GM04504 (cell line): ENCODE results near the gene ZDHHC11B.
"Not testable (repeated sequence)": the region's sequence is repeated elsewhere in the genome, so short reads cannot be mapped to it uniquely, and the experiment has no call there.

Experiments used
- DNase-seq: peaks from one replicate; pipeline ENCODE4 v3.0.0-alpha.2; 2012; ENCODE audit warnings: low read depth

ZDHHC11B gene

DNA sequence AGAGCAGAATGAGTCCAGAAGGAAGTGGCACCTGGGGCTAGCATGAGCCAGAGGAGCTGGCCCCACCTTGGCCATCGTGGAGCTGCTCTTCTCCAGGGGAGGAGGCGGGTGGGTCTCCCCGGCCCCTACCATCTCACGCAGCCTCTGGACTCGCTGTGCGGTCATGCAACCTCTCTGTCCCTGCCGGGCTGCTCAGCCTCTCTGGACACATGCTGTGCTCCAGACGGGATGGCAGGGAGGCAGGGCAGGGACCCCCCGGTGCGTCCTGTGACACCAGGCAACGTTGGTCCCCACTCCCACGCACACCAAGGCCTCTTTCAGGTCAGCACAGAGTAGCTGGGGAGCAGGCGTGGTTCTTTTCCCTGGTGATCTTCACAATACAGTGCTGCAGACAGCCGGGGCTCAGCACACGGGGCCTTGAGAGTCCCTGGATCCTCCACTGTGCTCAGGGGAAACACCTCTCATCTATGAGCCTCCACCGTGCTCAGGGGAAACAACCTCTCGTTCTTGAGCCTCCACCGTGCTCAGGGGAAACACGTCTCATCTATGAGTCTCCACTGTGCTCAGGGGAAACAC lies 30.9 kb downstream of the ZDHHC11B start:
- DNase-seq: not testable (repeated sequence)

DNA sequence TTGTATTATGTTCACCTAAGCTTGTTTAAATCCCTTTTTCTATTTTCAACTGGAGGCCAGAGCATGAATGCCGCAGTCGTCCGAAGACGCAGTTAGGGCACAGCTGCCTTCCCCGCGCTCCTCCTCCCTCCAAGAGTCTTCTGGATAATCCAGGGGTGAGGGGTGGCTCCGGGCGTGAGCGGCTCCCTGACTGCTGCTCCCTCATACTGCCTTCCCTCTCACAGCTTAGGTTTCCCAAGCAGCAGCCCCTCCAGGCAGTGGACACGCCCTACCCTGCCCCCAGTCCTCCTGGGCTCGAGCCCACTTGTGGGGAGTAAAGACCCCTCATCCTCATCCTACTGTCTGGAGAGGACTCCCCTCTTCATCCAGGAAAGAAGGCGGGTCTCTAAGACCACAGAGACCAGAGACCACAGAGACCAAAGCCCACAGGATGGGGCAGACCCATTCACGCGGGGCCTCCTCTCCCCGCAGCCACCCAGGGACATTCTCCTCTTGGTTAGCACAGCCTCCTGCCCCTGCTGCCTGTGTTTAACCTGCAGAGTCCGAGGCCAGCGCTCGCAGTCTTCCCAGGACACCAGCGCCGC lies 31.9 kb downstream of the ZDHHC11B start:
- not testable (repeated sequence) for DNase-seq

DNA sequence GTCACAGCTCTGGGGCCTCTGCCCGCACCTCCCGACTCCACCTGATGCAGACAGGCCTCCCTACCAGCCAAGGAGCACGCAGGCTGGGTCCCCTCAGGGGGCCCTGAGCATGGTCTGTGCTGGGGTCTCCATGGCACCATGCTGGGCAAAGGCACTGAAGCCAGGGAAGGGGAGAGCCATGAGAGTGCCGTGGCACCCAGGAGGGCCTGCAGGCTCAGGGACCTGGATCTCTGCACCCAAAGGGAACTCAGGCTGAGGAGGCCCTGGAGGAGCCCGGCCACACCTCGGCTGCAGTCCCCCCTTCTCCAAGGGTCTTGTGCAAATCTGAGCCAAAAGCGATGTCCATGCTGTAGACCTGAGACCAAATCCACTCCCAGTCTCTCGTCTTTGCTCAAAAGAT lies 32.5 kb downstream of the ZDHHC11B start:
- DNase-seq: not testable (repeated sequence)

DNA sequence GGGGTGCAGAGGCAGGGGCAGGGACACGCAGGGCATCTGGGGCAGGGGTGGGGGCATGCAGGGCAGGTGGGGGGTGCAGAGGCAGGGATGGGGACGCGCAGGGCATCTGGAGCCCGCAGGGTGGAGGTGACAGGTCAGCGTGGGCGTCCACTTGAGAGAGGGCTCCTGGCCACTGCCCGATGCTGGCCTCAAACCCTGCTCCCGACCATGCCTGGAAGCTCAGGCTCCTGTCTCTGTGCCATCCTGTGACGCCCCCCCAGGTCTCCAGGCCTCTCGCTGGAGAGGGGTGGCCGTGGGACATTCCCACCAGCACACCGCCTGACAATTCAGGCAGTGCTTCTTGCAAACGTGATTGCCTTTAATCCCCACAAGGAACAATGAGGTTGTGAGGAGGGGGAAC lies 33.0 kb downstream of the ZDHHC11B start:
- DNase-seq: no peak

DNA sequence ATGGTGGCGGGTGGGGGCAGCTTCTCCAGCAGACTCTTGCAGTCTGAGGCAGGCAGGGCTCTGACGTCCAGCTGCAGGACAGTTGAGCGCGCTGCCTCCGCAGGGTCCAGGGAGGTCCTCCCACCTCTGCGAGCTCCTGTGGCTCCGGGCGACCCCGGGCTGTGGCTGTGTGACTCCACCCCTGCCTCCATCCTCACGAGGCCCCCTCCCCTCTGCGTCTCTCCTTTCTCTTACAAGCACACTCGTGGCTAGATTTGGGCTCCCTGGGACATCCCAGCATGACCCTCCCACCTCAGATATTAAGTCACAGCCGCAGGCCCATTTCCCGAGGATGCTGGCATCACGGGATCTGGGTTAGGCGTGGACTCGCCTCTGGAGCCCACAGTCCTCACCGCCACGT lies 34.3 kb downstream of the ZDHHC11B start:
- DNase-seq: not testable (repeated sequence)

DNA sequence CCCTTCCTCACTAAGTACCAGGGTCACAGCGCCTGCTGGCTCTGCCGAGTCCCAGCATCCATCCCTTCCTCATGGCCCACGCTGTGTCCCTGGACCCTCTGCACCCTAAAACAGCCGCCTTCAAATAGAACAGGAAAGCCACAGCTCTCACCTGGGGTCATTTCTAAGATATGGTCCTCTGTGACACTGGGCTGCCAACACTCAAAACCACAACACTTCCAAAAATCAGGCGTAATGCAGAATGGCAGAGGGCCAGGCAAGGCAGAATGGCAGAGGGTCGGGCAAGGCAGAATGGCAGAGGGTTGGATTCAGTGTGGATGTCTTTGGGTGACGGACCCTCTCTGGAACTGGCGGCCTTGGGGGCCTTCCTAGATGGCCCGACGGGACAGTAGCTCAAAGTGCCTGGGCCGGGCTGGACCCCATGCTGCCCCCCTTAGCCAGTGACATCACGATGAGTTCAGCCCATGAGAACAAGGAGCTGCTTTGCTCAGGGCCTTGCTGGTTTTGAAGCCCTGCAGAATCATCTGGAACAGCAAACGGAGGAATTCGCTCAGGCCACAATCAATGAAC lies 35.3 kb downstream of the ZDHHC11B start:
- no peak for DNase-seq

DNA sequence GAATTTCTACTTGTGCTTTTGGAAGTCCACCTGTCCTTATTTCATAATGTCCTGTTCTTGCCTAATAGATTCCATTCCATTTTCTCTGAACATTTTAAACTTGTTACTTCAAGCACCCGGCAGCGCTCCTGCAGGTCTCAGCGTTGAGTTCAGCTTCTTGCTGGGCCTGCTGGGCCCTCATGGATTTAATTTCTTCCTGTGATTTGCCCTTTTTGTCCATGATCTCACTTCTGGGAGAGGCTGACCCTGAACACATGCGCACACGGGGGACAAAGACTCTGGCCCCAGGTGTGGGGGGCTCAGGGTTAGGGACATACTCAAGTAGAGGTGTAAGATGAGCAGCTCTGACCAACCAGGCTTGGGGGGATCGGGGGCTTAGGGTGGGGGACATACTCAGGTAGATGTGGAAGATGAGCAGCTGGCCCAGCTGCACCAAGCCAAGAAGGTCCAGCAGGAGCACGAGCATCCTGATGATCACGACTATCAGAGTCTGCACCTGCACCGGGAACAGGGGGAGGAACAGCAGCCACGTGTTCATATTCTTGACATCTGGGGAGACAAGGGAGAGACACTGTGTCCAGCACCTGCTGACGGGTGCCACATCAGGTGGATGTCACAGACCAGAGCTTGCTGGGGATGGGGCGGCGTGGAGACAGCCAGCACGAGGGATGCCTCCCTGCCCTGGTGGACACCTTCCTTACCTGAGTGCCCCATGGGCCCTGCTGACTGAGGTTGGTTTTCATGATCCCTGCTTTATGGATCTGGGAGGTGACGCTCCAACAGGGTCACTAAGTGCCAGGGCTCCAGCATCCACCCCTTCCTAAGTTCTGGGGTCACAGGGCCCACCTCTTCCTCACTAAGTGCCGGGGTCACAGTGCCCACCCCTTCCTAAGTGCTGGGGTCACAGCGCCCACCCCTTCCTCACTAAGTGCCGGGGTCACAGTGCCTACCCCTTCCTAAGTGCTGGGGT lies 36.2 kb downstream of the ZDHHC11B start:
- DNase-seq: not testable (repeated sequence)

DNA sequence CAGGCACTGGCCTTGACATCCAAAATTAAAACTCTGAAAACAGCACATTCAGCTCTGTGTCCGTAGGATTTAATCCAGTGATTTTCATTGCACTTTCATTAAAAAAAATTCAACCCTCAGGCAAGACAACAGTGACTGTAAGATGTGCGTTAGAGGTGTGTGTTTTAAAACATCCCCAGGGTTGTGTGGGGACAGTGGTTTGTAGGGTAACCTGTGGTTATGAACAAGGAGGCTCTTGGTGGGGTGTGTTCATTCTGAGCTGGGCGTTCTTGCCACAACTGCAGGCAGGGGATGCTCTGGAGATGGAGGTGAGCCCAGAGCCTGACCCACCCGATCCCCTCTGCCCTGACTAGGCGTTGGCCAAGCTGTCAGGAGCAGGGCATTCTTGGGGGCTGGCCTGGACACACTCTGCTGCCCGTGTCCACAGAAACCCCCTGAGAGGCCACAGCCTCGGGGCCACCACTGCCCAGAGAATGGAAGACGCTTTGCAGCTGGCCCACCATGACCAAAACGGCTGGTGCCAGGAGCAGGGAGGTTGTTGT lies 37.2 kb downstream of the ZDHHC11B start:
- DNase-seq: not testable (repeated sequence)

DNA sequence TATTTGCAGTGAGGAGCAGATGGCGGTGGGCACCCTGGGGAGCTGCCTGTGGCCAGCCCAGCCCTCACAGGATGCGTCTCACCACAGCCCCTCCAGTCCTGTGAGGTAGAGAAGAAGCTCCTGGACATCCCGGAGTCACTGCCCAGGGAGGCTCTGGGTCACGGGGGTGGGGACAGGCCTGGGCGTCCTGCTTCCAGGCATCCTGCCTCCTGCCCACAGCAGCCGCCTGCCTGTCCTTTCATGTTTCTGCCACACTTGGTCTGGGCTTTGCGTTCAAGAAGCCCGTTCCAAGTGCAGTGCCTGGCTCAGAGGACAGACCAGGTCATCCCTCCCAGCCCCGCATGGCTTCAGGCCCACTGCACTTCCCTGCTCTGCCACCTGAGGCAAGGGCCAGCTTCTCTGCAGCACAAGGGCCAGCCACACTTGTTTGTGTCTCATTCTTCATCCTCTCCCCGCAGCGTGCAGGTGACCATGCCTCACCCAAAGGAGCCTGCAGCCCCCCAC lies 38.2 kb downstream of the ZDHHC11B start:
- DNase-seq: no peak

DNA sequence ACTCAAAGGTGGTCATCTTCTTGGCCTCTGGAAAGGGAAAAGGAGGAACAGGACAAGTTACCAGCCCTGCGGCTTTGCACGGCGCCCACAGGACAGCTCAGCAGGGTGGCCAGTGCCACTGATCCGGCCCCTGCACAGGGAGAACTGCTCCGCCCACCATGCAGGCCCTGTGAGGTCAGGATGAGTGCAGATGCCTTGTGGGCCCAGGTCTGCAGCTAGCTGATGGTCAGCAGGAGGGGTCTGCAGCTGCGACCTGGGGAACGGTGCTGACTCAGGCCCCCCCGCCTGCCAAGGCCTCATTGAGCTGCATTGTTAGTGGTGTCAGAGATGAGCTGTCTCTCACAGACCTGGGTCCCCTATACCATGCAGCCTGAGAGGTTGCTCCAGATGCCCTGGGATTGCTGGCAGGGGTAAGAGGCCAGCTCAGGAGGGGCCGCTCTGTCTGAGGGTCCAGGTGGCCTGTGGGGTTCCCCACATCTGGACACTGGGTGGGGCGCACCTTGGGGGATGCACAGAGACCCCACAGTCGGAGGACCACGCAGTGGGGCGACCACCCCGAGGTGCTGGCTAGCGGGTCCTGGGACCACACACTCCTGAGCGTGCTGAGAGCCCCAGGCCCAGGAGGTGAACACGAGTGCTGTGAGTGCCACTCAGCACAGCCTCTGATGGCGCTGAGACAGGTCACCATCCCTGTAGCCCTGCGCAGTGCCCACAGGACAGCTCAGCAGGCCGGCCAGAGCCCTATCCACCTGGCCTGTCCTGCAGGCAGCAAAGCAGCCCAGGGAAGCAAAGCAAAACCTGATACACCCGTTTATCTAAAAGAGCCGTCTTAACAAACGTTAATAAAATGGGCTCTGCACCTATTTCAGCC lies 39.0 kb downstream of the ZDHHC11B start:
- not testable (repeated sequence) for DNase-seq

DNA sequence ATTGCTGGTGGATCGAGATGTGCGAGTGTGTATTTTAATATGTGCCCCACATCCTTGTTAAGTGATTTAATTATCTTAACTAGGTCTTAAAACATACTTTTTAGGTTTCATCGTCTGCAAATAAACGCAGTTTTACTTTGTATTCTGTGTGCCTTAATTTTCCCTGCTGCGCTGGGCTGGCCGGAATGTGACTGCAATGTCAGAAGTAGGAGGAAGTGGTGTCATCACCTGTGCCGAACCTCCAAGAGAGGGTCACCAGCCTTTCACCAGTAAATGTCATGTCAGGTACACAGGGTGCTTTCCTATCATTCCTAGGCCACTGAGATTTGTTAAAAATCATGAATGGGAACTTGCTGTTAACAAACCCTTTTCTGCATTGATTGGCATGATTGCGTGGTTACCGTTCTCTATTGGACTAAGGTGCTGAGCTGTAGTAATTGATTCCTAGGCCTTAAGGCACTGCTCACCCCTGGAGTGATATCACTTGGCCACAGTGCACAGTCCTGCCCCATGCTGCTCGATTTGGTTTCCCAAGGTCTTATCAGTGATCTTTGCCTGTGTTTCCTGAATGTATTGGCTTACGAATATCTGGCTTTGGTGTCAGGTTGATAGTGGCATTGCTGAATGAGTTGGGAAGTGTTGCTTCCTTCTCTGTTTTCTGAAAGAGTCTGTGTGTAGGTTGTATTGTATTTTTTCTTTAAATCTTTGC lies 40.7 kb downstream of the ZDHHC11B start:
- not testable (repeated sequence) for DNase-seq

DNA sequence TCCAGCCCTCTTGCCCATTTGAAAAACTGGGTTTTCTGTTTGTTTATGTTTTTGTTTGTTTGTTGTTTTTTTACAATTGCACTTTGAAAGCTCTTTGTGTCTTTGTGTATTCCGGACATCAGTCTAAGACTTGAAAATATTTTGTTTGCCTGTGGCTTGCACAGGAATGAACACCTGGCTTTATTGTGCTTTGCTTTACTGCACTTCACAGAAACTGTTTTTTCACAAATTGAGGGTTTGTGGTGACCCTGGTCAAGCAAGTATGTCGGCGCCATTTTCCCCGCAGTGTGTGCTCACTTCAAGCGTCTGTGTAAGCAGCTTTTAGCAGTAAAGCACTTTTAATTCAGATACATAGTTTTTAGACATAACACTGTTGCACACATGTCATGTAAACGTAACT lies 42.3 kb downstream of the ZDHHC11B start:
- not testable (repeated sequence) for DNase-seq

DNA sequence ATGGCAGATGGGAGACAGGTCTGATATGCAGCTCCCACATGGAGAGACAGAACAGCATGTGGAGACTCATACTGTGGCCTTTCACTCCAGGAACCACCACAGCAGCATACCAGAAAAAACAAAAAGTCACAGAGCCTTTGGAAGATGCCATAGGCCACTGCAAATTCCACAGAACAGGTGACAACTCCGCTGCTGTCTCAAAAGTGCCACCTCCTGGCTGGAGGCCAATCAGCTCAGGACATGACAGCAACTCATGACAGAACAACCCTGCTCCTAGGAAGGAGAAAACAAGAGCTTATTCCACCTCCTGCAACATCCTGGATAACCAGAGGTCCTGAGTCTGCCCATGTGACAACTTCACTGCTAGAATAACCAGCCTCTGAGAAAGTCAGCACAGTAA lies 50.4 kb downstream of the ZDHHC11B start:
- not testable (repeated sequence) for DNase-seq

DNA sequence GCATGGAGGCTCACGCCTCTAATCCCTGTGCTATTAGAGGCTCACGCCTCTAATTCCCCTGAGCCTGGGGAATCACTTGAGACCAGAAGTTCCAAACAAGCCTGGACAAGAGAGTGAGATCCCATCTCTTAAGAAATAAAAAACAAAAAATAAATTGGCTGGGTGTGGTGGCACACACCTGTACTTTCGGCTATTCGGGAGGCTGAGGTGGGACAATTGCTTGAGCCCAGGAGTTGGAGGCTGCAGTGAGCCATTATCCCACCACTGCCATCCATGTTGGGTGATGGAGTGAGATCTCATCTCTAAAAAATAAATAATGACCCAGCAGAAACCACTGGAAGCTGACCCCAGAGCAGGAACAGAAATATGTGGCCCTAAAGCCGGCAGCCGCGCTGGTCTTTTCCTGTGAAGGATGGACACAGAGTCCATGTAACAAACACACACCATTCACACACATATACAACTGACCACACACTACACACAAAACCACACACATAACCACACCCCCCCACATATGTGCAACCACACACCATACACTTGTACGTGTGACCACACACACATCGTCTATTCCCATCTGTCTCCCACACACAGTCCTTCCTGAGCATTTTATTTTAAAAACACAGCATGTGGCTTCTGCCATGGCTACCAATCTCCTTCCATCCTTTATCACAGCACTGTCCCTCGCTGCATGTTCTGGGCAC lies 51.6 kb downstream of the ZDHHC11B start:
- DNase-seq: not testable (repeated sequence)

DNA sequence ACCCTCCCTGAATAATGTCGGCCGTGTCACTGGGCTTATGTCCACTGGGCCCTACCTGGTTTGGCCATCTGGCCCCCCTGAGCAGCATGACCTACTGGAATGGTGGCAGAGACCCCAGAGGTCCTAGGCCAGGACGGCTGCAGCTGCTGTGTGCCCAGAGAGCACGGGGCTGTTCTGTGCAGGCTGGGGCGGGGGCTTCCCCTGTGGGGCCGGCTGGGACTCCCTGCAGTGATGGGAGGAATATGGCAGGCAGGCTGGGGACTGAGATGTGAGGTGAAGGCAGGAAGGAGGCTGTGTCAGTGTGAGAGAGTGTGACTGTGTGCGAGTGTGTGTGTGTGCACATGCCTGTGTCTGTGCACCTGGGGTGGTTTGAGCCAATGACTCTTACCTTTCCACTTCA lies 55.3 kb downstream of the ZDHHC11B start:
- DNase-seq: not testable (repeated sequence)

DNA sequence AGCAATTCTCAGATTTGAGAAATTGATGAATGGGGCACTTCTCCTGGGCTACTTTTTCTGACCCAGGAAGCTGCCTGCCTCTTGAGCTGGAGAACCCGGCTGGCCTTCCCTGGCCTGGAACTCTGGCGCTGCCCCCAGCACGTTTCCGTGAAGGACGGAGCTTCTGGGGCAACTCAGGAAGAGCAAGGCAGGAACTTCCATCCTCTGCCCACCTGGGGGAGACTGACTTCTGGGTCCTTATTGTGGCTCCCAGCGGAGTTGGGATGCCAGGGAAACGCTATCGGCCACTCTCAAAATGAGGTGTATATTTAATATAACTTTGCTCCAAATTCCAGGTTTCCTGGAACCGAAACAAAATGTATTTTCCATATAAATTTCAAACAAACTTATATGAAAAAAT lies 57.4 kb downstream of the ZDHHC11B start:
- not testable (repeated sequence) for DNase-seq

DNA sequence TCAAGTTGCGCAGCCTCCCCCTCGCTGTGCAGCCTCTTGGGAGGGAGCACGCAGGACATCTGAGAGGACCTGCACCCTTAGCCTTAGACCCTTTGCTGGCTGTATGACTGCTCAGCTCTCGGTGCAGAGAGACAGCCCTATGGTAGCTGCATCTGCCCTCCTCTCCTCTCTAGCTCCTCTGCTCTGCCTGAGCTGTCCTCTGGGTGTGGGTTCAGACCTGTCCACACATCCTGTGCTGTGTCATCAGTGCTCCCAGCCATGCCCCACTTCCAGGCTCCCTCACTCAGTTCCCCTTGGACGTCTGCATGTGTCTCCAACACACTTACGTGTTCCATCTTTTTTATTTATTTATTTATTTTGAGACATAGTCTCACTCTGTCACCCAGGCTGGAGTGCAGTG lies 60.7 kb downstream of the ZDHHC11B start:
- not testable (repeated sequence) for DNase-seq

DNA sequence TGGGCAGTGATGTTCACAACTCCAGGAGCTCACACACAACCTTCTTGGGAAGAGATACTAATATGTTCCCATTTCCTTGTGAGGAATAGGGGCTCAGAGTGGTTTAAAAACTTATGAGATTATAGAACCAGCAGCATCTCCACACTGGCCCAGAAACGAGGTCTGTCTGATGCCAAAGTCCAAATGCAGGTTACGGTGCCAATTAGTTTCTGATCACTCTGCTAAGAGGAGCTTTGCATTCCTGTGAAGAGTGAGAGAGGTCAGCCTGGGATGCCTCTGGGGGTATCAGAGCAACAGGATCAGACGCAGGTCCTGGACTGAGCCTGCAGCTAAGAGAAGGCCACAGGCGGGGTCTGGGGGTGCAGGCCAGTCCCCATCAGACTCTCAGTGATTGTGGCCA lies 61.2 kb downstream of the ZDHHC11B start:
- not testable (repeated sequence) for DNase-seq

DNA sequence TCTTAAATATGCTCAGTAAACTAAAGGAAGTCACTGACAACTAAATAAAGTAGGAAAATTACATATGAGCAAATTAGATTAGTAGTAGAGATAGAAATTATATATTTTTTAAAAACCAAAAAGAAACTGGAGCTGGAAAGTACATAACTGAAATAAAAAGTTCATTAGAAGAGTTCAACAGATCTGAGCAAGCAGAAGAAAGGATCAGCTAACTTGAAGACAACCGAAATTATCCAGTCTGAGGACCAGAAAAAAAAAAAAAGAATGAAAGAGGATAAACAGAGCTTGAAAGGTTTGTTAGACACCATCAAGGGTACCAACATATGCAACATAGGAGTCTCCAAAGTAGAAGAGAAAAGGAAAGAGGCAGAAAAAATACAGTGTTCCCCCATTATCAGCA lies 65.2 kb downstream of the ZDHHC11B start:
- DNase-seq: not testable (repeated sequence)

DNA sequence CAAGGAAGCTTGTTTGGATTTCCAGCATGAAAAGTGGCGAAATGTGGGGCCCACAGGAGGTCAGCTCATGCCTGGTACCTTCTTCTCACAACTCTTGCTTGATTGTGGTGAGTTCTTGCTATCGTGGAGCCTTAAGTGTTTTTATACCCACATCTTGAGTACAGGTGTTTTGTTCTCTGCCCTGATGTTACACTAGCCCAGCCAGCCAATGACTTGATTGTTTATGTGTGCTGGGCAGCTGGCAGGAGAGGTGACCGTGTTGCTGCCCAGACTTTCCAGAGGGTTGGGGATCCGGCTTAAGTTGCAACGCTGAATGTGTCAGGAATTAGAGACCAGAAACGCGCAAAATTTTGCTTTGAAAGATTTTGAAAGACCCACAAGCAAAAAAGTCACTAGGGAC lies 67.4 kb downstream of the ZDHHC11B start:
- DNase-seq: no peak
